Measurements from ENCODE around the gene OTUB2. TPM values are rescaled to one million over a fixed set of nuclear protein-coding genes. Genes with fewer than 3 reads are reported as not detected.

The OTUB2 gene
- total and polyA plus RNA-seq, 2 donors (not counting 3 experiments of a cell fraction or from before 2014, with no cell fraction given) = 0.70 to 1.6 TPM

- Histone ChIP-seq H3K79me2 (ENCODE audit: control insufficient read depth, insufficient read depth, low read length) (no peaks in the 10 kb centered on the region), H3K9me3 (replicated peaks; ENCODE audit: control insufficient read depth, insufficient read depth, low read length) (no peaks in the 10 kb centered on the region), H3K4me2 (ENCODE audit: insufficient read depth, low read length) (no peak overlapping the region), H3K27ac (ENCODE audit: insufficient read depth, low read depth, low read length) (no peak overlapping the region), H3K36me3 (ENCODE audit: control insufficient read depth in 2 of 2, extremely low read depth in 1 of 2, insufficient read depth in 2 of 2, low read length in 2 of 2) (no peaks in the 10 kb centered on the region), H2AFZ (ENCODE audit: low read depth, low read length) (no peak overlapping the region), H3K9me1 (replicated peaks; ENCODE audit: control insufficient read depth, extremely low read depth, insufficient read depth, low read length) (no peaks in the 10 kb centered on the region), H4K20me1 (replicated peaks; ENCODE audit: control insufficient read depth, extremely low read depth, insufficient read depth, low read length) (no peaks in the 10 kb centered on the region), H3K27me3 (ENCODE audit: control insufficient read depth in 2 of 2, insufficient read depth in 2 of 2, low read length in 2 of 2) (no peaks in the 10 kb centered on the region), H3K9ac (replicated peaks; ENCODE audit: extremely low read depth, insufficient read depth, low read length) (no peak overlapping the region), H3K4me3 (replicated peaks in 1 of 3; ENCODE audit: insufficient read depth in 1 of 3, low read depth in 1 of 3, low read length in 3 of 3) (no peak overlapping the region), H3K4me1 (ENCODE audit: control insufficient read depth, extremely low read depth, insufficient read depth, low read length) (no peaks in the 10 kb centered on the region)
- POLR2A ChIA-PET = no interaction called here
- CTCF ChIA-PET = interaction anchor here (0.8 to 10.5 kb wide), 4 partner anchors 10 to 99 kb away, joined by 3 to 347 read pairs (median 4); no protein-coding TSS in a partner anchor
- intact Hi-C loops (cut with micrococcal nuclease) = no loop called here
- TF ChIP-seq FOS (IDR thresholded peaks at IDR 0.05; ENCODE audit: borderline replicate concordance, insufficient read depth, low read length) = no peak
- no peak for TF ChIP-seq MYC (IDR thresholded peaks at IDR 0.05; ENCODE audit: low read depth, low read length)
- no peak for TF ChIP-seq MAX (IDR thresholded peaks at IDR 0.05; ENCODE audit: insufficient read depth, insufficient read length)
- TF ChIP-seq POLR2A (IDR thresholded peaks at IDR 0.05; ENCODE audit: low read depth, low read length) = no peak
- no peak for TF ChIP-seq CTCF (IDR thresholded peaks at IDR 0.05; ENCODE audit: extremely low read depth in 1 of 2, insufficient read depth in 1 of 2, low read depth in 1 of 2, low read length in 2 of 2)
- no peak for TF ChIP-seq GATA2 (IDR thresholded peaks at IDR 0.05; ENCODE audit: insufficient read depth, insufficient read length, low read depth, low read length)
- BruUV-seq (replicated peaks) = no TSS peak
- FAIRE-seq = no peak
- dilution Hi-C loops (cut with MboI; ENCODE audit: extremely low pct_ligation_motif_present, low sequenced_read_pairs) = no loop called here
- DNase-seq (ENCODE audit: low read depth, low spot score) = no peak
Measured at GRCh38 chr14:94038510-94038909, 12.4 kb downstream of the OTUB2 start.
